Motor neuron (in vitro differentiated cells): ENCODE measurements around the gene NTSR1. TPM values are rescaled to one million over a fixed set of nuclear protein-coding genes. Genes with fewer than 3 reads are reported as not detected.

Experiments
- ATAC-seq, 8 experiments: fragments of 200-7000 bp; cut with Tn5 transposase; replicated peaks in 6 of 8; 2 replicates each; pipeline ENCODE4 v1.8.0; 2021; ENCODE audit warnings: mild to moderate bottlenecking in 8 of 8, moderate library complexity in 8 of 8
- H3K27ac ChIP-seq, 2 donors: fragments of 250-450 bp; sonication (Bioruptor Pico); 2 replicates each; pipeline ENCODE4 v1.9.0; 2021; ENCODE audit warnings: antibody characterized with exemption in 2 of 2, mild to moderate bottlenecking in 2 of 2, moderate library complexity in 1 of 2
- H3K4me1 ChIP-seq, 2 donors: fragments of 250-450 bp; sonication (Bioruptor Pico); replicated peaks in 1 of 2; 2 replicates each; pipeline ENCODE4 v1.6.1; 2021; ENCODE audit warnings: antibody characterized with exemption in 2 of 2, mild to moderate bottlenecking in 2 of 2, moderate library complexity in 1 of 2
- H3K4me3 ChIP-seq, 5 donors: fragments of 250-450 bp; sonication (Bioruptor Pico); 2 replicates each; pipeline ENCODE4 v1.9.0; 2021; ENCODE audit warnings: antibody characterized with exemption in 5 of 5, mild to moderate bottlenecking in 5 of 5, moderate library complexity in 4 of 5
- WGBS, 10 experiments: fragments of 450-650 bp; shearing (Covaris generic); methylation state at CpG; one replicate each; pipeline ENCODE4 v1.0.0; 2022; 5-methylcytosine and 5-hydroxymethylcytosine counted together
- in situ Hi-C, 9 experiments: fragments of 400-800 bp; cut with MboI; loops; one replicate each; pipeline ENCODE4 v1.15.0; 2021; ENCODE audit warnings: low sequenced_read_pairs in 9 of 9, low pct_unique_long_range_greater_than_20kb in 2 of 9; ENCODE audit not compliant: unreplicated experiment in 9 of 9
- total RNA-seq, 8 experiments: library from RNA; unstranded; fragments of 300-600 nt; gene quantifications; 2 replicates each; pipeline versions ENCODE4 v1.2.3 to v1.2.4, GENCODE V29; 2022

Gene NTSR1
- total RNA-seq, 8 experiments from 2014 or later = 0.13 to 1.3 (median 0.52) TPM; not detected in 1

DNA sequence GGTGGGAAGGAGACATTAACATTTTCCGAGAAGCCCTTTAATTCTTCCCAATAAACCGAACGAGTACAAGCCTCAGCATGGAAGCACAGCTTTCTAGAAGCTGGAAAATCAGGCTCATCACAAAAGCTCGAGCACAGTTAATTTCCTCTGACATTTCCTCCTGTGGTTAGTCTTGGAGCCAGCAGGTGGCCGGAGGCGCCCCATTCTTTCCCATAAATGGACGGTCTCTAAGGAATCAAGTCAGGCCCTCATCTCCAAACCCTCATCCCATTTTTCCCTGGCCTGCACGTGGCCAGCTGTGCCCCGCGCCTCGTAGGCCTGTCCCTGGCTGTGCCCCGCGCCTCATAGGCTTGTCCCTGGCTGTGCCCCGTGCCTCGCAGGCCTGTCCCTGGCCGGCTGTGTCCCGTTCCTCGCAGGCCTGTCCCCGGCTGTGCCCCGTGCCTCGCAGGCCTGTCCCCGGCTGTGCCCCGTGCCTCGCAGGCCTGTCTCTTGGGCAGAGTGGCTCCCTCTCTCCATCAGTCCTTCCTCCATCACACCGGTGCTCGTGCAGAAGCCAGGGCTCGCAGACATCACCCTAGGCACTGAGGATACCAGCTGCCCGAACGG, 19.7 kb upstream of the NTSR1 start:
- Histone ChIP-seq H3K4me3 (no peak overlapping the region), H3K4me1 (peaks cover 60 to 66% of the 10 kb centered on the region in 2 donors), H3K27ac (no peak overlapping the region)
- in situ Hi-C loops = loop anchor here in 4 of 9 experiments (10.0 to 25.0 kb wide), 2 partner anchors 98 to 106 kb away; partner anchors contain the start of gene MRGBP (in 4 of the 4)
- ATAC-seq = peak in 3 of 8 experiments; percentile 5 to 19 (median 12)
- WGBS, 10 experiments = 59 to 88% (median 79%) methylated on average over 5 to 8 of the region's 29 CpGs; no CpG with 5 or more reads in 7 of the 10 experiments

- 61 to 88% methylated on average over 3 to 6 of the region's 17 CpGs; no CpG with 5 or more reads in 8 of the 10 experiments for WGBS, 10 experiments
- H3K4me3 ChIP-seq = no peak overlapping the region
- H3K4me1 ChIP-seq = peaks cover 54 to 61% of the 10 kb centered on the region in 2 donors
- in situ Hi-C loops = loop anchor here in 4 of 9 experiments (10.0 to 25.0 kb wide), 2 partner anchors 97 to 105 kb away; partner anchors contain the start of gene MRGBP (in 4 of the 4)
- peak overlapping the region; percentile 6 to 9 for H3K27ac ChIP-seq
- ATAC-seq = peak in 1 of 8 experiments; percentile 1
Measured at GRCh38 chr20:62689861-62690260, 18.8 kb upstream of the NTSR1 start.

GRCh38 chr20:62690261-62690820, 18.3 kb upstream of the NTSR1 start:
- in situ Hi-C loops = loop anchor here in 3 of 9 experiments (25.0 kb wide), 1 partner anchor 97 kb away; the partner anchor contains the start of gene MRGBP (in 3 of the 3)
- ATAC-seq = peak; percentile 39 to 89 (median 66)
- H3K4me1 ChIP-seq = peaks cover 50 to 57% of the 10 kb centered on the region in 2 donors
- H3K4me3 ChIP-seq = no peak overlapping the region
- 19 to 87% (median 40%) methylated on average over 1 to 11 of the region's 17 CpGs; no CpG with 5 or more reads in 3 of the 10 experiments for WGBS, 10 experiments
- peak overlapping the region in 1 of 2 donors; percentile 9 for H3K27ac ChIP-seq

DNA sequence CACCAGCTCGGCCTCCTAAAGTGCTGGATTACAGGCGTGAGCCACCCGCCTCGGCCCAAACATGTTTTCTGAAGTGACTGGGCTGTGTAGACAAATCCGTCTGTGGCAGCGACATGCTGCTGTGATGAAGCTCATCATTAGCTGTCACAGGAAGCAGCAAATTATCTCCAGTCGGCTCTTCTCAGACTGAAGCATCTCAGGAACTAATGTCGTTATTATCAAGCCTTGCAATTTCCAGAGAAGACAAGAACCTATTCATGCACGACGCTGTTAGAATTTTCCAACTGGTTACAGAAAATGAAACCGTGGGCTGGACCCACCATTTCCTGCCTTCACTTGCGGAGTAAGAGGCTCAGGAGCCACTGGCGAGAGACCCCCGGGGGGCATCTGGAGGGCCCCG, 17.1 kb upstream of the NTSR1 start:
- ATAC-seq = no peak
- in situ Hi-C loops = loop anchor here in 3 of 9 experiments (25.0 kb wide), 1 partner anchor 96 kb away; the partner anchor contains the start of gene MRGBP (in 3 of the 3)
- no peak overlapping the region for H3K27ac ChIP-seq
- 60 to 89% (median 73%) methylated on average over 1 to 8 of the region's 15 CpGs; no CpG with 5 or more reads in 3 of the 10 experiments for WGBS, 10 experiments
- no peak overlapping the region for H3K4me3 ChIP-seq
- H3K4me1 ChIP-seq = peaks cover 39 to 48% of the 10 kb centered on the region in 2 donors

GRCh38 chr20:62692176-62692575, 16.5 kb upstream of the NTSR1 start:
- 40 to 100% (median 78%) methylated on average over 1 to 3 of the region's 8 CpGs; no CpG with 5 or more reads in 7 of the 10 experiments for WGBS, 10 experiments
- in situ Hi-C loops = loop anchor here in 3 of 9 experiments (25.0 kb wide), 1 partner anchor 95 kb away; the partner anchor contains the start of gene MRGBP (in 3 of the 3)
- Histone ChIP-seq H3K27ac (no peak overlapping the region), H3K4me3 (no peak overlapping the region), H3K4me1 (peaks cover 37 to 51% of the 10 kb centered on the region in 2 donors)
- peak in 1 of 8 experiments; percentile 3 for ATAC-seq

DNA sequence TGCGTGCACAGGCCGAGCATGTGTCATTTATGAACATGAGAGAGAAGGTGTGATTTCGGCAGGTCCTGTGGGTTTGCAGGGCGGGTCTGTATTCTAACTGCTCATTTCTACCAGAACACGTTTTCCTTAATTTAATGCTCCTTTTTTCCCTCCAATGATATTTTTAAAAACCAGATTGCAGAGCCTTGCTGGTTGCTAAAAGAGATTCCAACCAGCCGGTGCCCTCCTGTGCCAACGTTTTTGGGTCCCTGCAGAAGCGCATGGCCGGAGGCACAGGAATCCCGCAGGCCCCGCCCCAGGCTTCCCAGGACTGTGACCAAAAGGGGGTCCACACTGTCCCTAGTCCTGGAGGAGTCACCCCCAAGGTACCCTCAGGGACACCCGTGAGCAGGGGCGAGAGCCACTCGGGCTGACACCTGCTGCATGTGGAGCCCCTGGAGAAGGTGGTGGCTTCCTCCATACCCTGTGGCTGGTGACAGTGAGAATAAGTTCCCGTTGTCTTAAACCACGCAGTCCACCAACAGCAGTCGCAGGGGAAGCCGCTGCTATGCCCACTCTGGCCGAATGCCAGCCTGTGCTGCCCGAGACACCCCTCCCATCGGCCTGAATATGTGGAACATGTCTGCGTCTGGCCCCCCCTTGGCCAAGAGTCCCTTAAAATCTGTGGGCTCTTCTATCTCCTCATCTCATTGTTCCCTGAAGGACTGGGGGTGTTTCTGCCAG, 15.7 kb upstream of the NTSR1 start:
- Histone ChIP-seq H3K27ac (no peak overlapping the region), H3K4me3 (no peak overlapping the region), H3K4me1 (peaks cover 40 to 59% of the 10 kb centered on the region in 2 donors)
- ATAC-seq = no peak
- in situ Hi-C loops = loop anchor here in 3 of 9 experiments (25.0 kb wide), 1 partner anchor 94 kb away; the partner anchor contains the start of gene MRGBP (in 3 of the 3)
- 78 to 100% (median 88%) methylated on average over 1 to 12 of the region's 22 CpGs; no CpG with 5 or more reads in 4 of the 10 experiments for WGBS, 10 experiments

GRCh38 chr20:62693524-62693922, 15.1 kb upstream of the NTSR1 start:
- 67 to 92% (median 76%) methylated on average over 1 to 4 of the region's 10 CpGs; no CpG with 5 or more reads in 6 of the 10 experiments for WGBS, 10 experiments
- no peak overlapping the region for H3K27ac ChIP-seq
- ATAC-seq = no peak
- H3K4me1 ChIP-seq = peaks cover 37 to 56% of the 10 kb centered on the region in 2 donors
- H3K4me3 ChIP-seq = no peak overlapping the region
- in situ Hi-C loops = loop anchor here in 3 of 9 experiments (25.0 kb wide), 1 partner anchor 94 kb away; the partner anchor contains the start of gene MRGBP (in 3 of the 3)

DNA sequence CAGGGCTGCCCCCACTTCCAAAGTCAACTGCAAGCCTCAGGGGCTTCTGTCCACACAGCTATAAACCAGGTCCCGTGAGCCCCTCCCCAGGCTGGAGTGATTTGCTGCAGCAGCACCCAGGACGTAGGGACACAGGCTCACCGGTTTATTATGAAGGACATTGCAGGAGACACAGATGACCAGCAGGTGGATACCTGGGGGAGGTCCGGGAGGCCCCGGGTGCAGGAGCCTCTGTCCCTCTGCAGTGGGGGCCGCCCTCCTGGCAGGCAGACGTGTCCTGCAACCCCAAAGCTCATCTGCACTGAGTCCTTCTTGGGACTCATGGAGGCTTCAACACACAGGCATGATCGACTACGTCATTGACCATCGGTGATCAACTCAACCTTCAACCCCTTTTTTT, 14.5 kb upstream of the NTSR1 start:
- Histone ChIP-seq H3K4me3 (no peak overlapping the region), H3K4me1 (peaks cover 31 to 50% of the 10 kb centered on the region in 2 donors), H3K27ac (no peak overlapping the region)
- in situ Hi-C loops = loop anchor here in 3 of 9 experiments (25.0 kb wide), 1 partner anchor 93 kb away; the partner anchor contains the start of gene MRGBP (in 3 of the 3)
- WGBS, 10 experiments = 82 to 100% (median 90%) methylated on average over 2 to 4 of the region's 10 CpGs; no CpG with 5 or more reads in 6 of the 10 experiments
- no peak for ATAC-seq

GRCh38 chr20:62694868-62695267, 13.8 kb upstream of the NTSR1 start:
- Histone ChIP-seq H3K4me1 (peaks cover 24 to 42% of the 10 kb centered on the region in 2 donors), H3K27ac (no peak overlapping the region), H3K4me3 (no peak overlapping the region)
- no peak for ATAC-seq
- 60 to 100% (median 87%) methylated on average over 1 to 11 of the region's 15 CpGs; no CpG with 5 or more reads in 3 of the 10 experiments for WGBS, 10 experiments
- in situ Hi-C loops = loop anchor here in 3 of 9 experiments (25.0 kb wide), 1 partner anchor 92 kb away; the partner anchor contains the start of gene MRGBP (in 3 of the 3)

GRCh38 chr20:62695448-62696414, 12.9 kb upstream of the NTSR1 start:
- H3K4me3 ChIP-seq = no peak overlapping the region
- peak in 3 of 8 experiments; percentile 15 to 35 (median 20) for ATAC-seq
- H3K4me1 ChIP-seq = peaks cover 15 to 38% of the 10 kb centered on the region in 2 donors
- in situ Hi-C loops = loop anchor here in 3 of 9 experiments (25.0 kb wide), 1 partner anchor 92 kb away; the partner anchor contains the start of gene MRGBP (in 3 of the 3)
- WGBS, 10 experiments = 46 to 100% (median 78%) methylated on average over 1 to 15 of the region's 32 CpGs; no CpG with 5 or more reads in 2 of the 10 experiments
- H3K27ac ChIP-seq = no peak overlapping the region

DNA sequence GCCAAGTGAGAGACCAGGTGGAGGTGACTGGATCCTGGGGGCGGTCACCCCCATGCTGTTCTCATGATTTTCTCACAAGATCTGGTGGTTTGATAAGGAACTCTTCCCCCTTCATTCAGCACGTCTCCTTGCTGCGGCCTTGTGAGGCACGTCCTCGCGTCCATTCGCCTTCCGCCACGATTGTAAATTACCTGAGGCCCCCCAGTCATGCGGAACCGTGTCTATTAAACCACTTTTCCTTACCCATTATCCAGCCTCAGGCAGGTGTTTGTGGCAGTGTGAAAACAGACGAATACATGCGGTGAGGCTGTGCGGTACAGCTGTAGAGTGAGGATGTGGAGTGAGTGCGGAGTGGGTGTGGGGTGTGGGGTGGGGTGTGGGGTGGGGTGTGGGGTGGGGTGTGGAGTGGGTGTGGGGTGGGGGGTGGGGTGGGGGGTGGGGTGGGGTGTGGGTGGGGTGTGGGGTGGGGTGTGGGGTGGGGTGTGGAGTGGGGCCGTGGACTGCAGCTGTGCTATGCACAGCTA, 12.1 kb upstream of the NTSR1 start:
- in situ Hi-C loops = loop anchor here in 3 of 9 experiments (25.0 kb wide), 1 partner anchor 91 kb away; the partner anchor contains the start of gene MRGBP (in 3 of the 3)
- no peak for ATAC-seq
- 70 to 100% (median 93%) methylated on average over 1 to 5 of the region's 16 CpGs; no CpG with 5 or more reads in 7 of the 10 experiments for WGBS, 10 experiments
- Histone ChIP-seq H3K27ac (no peak overlapping the region), H3K4me3 (no peak overlapping the region), H3K4me1 (peaks cover 14 to 38% of the 10 kb centered on the region in 2 donors)
